Mesodermal cell (in vitro differentiated cells): Measurements from ENCODE around the gene RBM19.
"Not testable (repeated sequence)": the region's sequence is repeated elsewhere in the genome, so short reads cannot be mapped to it uniquely, and the experiment has no call there.

Experiments
- H3K27ac ChIP-seq: 2 replicates; pipeline ENCODE4 v1.7.0; 2013; ENCODE audit warnings: mild to moderate bottlenecking, low read depth, low read length, moderate library complexity; ENCODE audit not compliant: severe bottlenecking
- H3K36me3 ChIP-seq: 2 replicates; pipeline ENCODE4 v1.7.1; 2013; ENCODE audit warnings: mild to moderate bottlenecking, low read length, moderate library complexity; ENCODE audit not compliant: control insufficient read depth, insufficient read depth
- H3K4me1 ChIP-seq: one replicate; pipeline ENCODE4 v1.7.1; 2013; ENCODE audit warnings: mild to moderate bottlenecking, low read length; ENCODE audit not compliant: insufficient read depth, control insufficient read depth, poor library complexity, severe bottlenecking
- H3K4me3 ChIP-seq: 2 replicates; pipeline ENCODE4 v1.7.0; 2013; ENCODE audit warnings: low read length, control low read depth, mild to moderate bottlenecking; ENCODE audit not compliant: insufficient read depth, poor library complexity, severe bottlenecking; ENCODE audit errors: extremely low read depth
- H3K9me3 ChIP-seq: 2 replicates; pipeline ENCODE4 v1.7.1; 2013; ENCODE audit warnings: mild to moderate bottlenecking, low read length, moderate library complexity; ENCODE audit not compliant: control insufficient read depth
- WGBS, 2 experiments: methylation state at CpG; one replicate each; pipeline ENCODE4 v1.1.5; 2013; ENCODE audit warnings: missing lambda C conversion rate in 2 of 2; ENCODE audit not compliant: insufficient coverage in 2 of 2; 5-methylcytosine and 5-hydroxymethylcytosine counted together

The RBM19 gene

GRCh38 chr12:113910751-113911272, 55.3 kb downstream of the RBM19 start:
- Histone ChIP-seq H3K36me3 (peaks cover 49% of the 10 kb centered on the region), H3K27ac (no peak overlapping the region), H3K9me3 (no peaks in the 10 kb centered on the region), H3K4me3 (no peak overlapping the region), H3K4me1 (no peaks in the 10 kb centered on the region)
- 100% methylated on average over 1 of the region's 6 CpGs; no CpG with 5 or more reads in 1 of the 2 experiments for WGBS, 2 experiments

GRCh38 chr12:113909776-113910420, 56.2 kb downstream of the RBM19 start:
- Histone ChIP-seq H3K27ac (no peak overlapping the region), H3K36me3 (peaks cover 50% of the 10 kb centered on the region), H3K4me1 (no peaks in the 10 kb centered on the region), H3K4me3 (no peak overlapping the region), H3K9me3 (no peaks in the 10 kb centered on the region)
- 96 to 97% methylated on average over 10 to 12 of the region's 13 CpGs for WGBS, 2 experiments

- 93 to 94% methylated on average over 3 to 4 of the region's 6 CpGs for WGBS, 2 experiments
- Histone ChIP-seq H3K4me3 (no peak overlapping the region), H3K4me1 (peaks cover 2% of the 10 kb centered on the region), H3K27ac (no peak overlapping the region), H3K36me3 (peaks cover 50% of the 10 kb centered on the region), H3K9me3 (no peaks in the 10 kb centered on the region)
These were observed 57.5 kb downstream of the RBM19 start for GRCh38 chr12:113908584-113909100.

DNA sequence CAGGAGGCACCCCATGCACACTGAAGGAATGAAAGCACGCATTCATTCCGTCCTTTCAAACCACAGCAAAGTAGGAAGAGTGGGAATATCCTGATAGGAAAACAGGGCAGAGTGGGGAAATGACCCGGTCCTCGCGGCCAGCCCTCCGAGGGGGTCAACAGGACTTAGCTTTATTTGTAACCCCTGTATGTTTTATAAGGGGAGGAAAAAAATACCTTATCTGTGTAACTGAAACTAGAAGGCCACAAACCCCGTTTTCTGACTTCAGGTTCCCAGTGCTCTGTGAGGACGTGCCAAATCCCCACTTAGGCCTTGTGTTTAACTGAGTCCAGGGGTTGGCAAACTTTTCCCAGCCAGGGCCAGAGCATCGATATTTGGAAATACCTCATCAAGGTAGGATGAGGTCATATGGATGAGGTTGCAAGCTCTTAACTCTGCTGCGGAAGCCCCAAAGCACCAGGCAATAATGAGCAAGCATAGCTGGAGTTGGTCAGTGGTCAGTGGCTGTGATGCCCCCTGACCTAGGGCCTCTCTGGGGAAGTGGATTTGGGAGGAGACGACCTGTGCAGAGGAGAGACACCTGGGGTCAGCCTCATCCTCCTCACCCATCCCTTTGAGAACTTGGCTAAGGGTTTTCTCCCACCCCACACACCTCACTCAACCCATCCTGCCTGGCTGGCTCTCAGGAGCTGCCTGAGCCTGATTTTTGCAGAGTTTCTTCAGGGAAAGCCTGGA, 58.5 kb downstream of the RBM19 start:
- Histone ChIP-seq H3K9me3 (no peaks in the 10 kb centered on the region), H3K4me1 (peaks cover 4% of the 10 kb centered on the region), H3K36me3 (peaks cover 54% of the 10 kb centered on the region), H3K27ac (no peak overlapping the region), H3K4me3 (no peak overlapping the region)
- WGBS, 2 experiments = 86 to 90% methylated on average over 10 of the region's 11 CpGs

DNA sequence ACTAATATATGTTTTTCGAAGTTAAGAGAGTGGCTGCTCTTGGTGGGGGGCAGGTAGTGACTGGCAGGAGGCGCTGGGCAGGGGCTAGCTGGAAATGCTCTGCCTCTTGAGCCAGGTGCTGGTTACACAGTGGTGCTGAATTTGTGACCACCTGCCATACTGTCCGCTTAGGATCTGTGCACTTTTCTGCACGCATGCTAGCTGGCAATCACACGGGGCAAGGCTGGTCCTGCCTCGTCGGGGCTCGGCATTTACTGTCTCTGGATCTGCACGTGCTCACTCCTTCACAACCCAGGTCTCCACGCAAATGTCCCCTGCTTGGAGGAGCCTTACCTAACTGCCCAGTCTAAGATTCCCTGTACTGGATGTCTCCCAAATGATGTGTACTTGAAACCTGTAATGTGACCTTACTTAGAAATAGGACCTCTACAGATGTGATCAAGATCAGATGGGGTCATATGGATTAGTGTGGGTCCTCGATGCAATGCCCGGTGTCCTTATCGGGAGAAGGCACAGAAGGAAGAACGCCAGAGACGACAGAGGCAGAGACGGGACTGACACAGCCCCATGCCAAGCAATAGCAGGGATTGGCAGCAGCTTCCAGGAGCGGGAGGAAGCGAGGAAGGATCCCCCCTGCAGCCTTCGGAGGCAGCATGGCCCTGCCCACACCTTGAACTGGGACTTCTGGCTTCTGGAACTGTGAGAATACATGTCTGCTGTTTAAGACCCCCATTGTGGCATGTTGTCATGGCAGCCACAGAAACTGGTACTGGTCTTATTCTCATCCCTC, 59.5 kb downstream of the RBM19 start:
- Histone ChIP-seq H3K36me3 (peaks cover 48% of the 10 kb centered on the region), H3K4me1 (peaks cover 4% of the 10 kb centered on the region), H3K9me3 (no peaks in the 10 kb centered on the region), H3K4me3 (no peak overlapping the region), H3K27ac (no peak overlapping the region)
- WGBS, 2 experiments = 96 to 98% methylated on average over 18 to 19 of the region's 19 CpGs

- 100% methylated on average over 1 of the region's 4 CpGs; no CpG with 5 or more reads in 1 of the 2 experiments for WGBS, 2 experiments
- H3K9me3 ChIP-seq = no peaks in the 10 kb centered on the region
- H3K4me3 ChIP-seq = no peak overlapping the region
- H3K36me3 ChIP-seq = peaks cover 44% of the 10 kb centered on the region
- H3K27ac ChIP-seq = no peak overlapping the region
- H3K4me1 ChIP-seq = peaks cover 4% of the 10 kb centered on the region
These were observed 60.3 kb downstream of the RBM19 start for GRCh38 chr12:113905829-113906228.

- Histone ChIP-seq H3K4me3 (no peak overlapping the region), H3K36me3 (peaks cover 25% of the 10 kb centered on the region), H3K27ac (no peak overlapping the region), H3K4me1 (peaks cover 11% of the 10 kb centered on the region), H3K9me3 (no peaks in the 10 kb centered on the region)
- WGBS, 2 experiments = 93 to 94% methylated on average over 4 of the region's 4 CpGs
These were observed 62.7 kb downstream of the RBM19 start for GRCh38 chr12:113903381-113903863.

DNA sequence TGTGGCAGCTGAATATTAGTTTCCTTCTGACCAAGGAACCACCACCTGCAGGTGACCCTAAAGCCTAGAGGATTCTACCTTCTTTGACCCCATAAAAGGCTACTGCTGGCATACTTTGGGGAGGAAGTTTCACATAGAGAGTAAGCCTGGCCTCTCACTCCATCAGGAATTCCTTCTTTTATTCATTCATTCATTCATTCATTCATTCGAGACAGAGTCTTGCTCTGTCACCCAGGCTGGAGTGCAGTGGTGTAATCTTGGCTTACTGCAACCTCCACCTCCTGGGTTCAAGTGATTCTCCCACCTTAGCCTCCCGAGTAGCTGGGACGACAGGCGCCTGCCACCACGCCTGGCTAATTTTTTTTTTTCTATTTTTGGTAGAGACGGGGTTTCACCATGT, 64.8 kb downstream of the RBM19 start:
- H3K4me1 ChIP-seq = peaks cover 12% of the 10 kb centered on the region
- H3K36me3 ChIP-seq = peaks cover 28% of the 10 kb centered on the region
- H3K9me3 ChIP-seq, H3K27ac ChIP-seq, H3K4me3 ChIP-seq: not testable (repeated sequence)
- 97 to 98% methylated on average over 5 to 6 of the region's 6 CpGs for WGBS, 2 experiments

DNA sequence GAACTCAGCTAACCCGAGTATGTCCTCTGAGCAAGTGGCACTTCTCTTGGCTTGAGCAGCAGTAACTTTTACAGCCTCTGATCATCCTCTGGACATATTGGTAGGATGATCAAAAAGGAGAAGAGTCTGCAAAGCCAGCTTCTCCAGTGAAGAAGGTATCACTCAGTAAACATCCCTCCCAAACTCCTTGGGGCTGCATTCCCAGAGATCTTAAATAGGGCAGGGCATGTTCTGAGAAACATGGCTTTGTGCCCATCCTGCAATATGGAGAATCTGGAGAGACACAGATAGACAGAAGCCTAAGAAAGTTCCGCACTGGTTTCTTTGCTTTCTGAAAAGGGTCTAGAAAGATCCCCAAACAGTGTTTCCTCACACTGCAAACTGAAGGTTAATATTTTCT, 65.4 kb downstream of the RBM19 start:
- H3K4me1 ChIP-seq = peaks cover 17% of the 10 kb centered on the region
- peaks cover 23% of the 10 kb centered on the region for H3K36me3 ChIP-seq
- no peak overlapping the region for H3K4me3 ChIP-seq
- no CpG with 5 or more reads among the region's 2 CpGs for WGBS, 2 experiments
- H3K9me3 ChIP-seq = no peaks in the 10 kb centered on the region
- no peak overlapping the region for H3K27ac ChIP-seq
